ENCODE measurements around the gene KLHL29. TPM values are rescaled to one million over a fixed set of nuclear protein-coding genes. Genes with fewer than 3 reads are reported as not detected.

KLHL29 gene
- total and polyA plus RNA-seq, 2 experiments from 2014 or later = 1.5 to 6.5 TPM

GRCh38 chr2:23559561-23560239 is 174.7 kb downstream of the KLHL29 start:
- ATAC-seq (no peak), DNase-seq (ENCODE audit: low spot score) (no peak)
- Mint-ChIP-seq H3K36me3 (ENCODE audit: low read depth) (no peaks in the 10 kb centered on the region), H3K27ac (no peak overlapping the region), H3K4me1 (peaks cover 5% of the 10 kb centered on the region; the same call in 1 of the 3 replicates), H3K4me3 (no peak overlapping the region), H3K9me3 (no peaks in the 10 kb centered on the region), H3K27me3 (ENCODE audit: insufficient read depth, low read depth, poor library complexity) (peaks cover 6% of the 10 kb centered on the region)
- Histone ChIP-seq H3K27me3 (ENCODE audit: insufficient read depth) (no peaks in the 10 kb centered on the region), H3K4me2 (no peak overlapping the region), H3K79me2 (replicated peaks; ENCODE audit: insufficient read depth) (no peaks in the 10 kb centered on the region), H4K20me1 (replicated peaks; ENCODE audit: insufficient read depth) (no peaks in the 10 kb centered on the region), H2AFZ (no peak overlapping the region), H3K4me1 (ENCODE audit: insufficient read depth) (no peaks in the 10 kb centered on the region), H3K4me3 (no peak overlapping the region), H3K36me3 (ENCODE audit: insufficient read depth) (no peaks in the 10 kb centered on the region), H3K27ac (ENCODE audit: low read depth) (no peak overlapping the region), H3K9me2 (ENCODE audit: insufficient read depth) (no peaks in the 10 kb centered on the region), H3F3A (replicated peaks; ENCODE audit: low read depth) (no peaks in the 10 kb centered on the region)
- TF ChIP-seq POLR2AphosphoS5 (IDR thresholded peaks at IDR 0.05; ENCODE audit: low read depth) (no peak), ZNF331 (CRISPR knock-in tag; IDR thresholded peaks at IDR 0.05; ENCODE audit: low read depth) (no peak), STAT1 (IDR thresholded peaks at IDR 0.05; ENCODE audit: unreplicated experiment) (no peak), CREB1 (CRISPR knock-in tag; IDR thresholded peaks at IDR 0.05; ENCODE audit: low read depth) (no peak), EZH2phosphoT487 (IDR thresholded peaks at IDR 0.05; ENCODE audit: unreplicated experiment) (no peak), ZNF114 (CRISPR knock-in tag; IDR thresholded peaks at IDR 0.05) (no peak), EZH2 (IDR thresholded peaks at IDR 0.05; ENCODE audit: low read depth, unreplicated experiment) (no peak), NANOG (IDR thresholded peaks at IDR 0.05; ENCODE audit: borderline replicate concordance) (no peak), JUNB (IDR thresholded peaks at IDR 0.05; ENCODE audit: unreplicated experiment) (no peak), REST (IDR thresholded peaks at IDR 0.05; ENCODE audit: unreplicated experiment) (no peak)
- TF ChIP-seq, protein P1, sequence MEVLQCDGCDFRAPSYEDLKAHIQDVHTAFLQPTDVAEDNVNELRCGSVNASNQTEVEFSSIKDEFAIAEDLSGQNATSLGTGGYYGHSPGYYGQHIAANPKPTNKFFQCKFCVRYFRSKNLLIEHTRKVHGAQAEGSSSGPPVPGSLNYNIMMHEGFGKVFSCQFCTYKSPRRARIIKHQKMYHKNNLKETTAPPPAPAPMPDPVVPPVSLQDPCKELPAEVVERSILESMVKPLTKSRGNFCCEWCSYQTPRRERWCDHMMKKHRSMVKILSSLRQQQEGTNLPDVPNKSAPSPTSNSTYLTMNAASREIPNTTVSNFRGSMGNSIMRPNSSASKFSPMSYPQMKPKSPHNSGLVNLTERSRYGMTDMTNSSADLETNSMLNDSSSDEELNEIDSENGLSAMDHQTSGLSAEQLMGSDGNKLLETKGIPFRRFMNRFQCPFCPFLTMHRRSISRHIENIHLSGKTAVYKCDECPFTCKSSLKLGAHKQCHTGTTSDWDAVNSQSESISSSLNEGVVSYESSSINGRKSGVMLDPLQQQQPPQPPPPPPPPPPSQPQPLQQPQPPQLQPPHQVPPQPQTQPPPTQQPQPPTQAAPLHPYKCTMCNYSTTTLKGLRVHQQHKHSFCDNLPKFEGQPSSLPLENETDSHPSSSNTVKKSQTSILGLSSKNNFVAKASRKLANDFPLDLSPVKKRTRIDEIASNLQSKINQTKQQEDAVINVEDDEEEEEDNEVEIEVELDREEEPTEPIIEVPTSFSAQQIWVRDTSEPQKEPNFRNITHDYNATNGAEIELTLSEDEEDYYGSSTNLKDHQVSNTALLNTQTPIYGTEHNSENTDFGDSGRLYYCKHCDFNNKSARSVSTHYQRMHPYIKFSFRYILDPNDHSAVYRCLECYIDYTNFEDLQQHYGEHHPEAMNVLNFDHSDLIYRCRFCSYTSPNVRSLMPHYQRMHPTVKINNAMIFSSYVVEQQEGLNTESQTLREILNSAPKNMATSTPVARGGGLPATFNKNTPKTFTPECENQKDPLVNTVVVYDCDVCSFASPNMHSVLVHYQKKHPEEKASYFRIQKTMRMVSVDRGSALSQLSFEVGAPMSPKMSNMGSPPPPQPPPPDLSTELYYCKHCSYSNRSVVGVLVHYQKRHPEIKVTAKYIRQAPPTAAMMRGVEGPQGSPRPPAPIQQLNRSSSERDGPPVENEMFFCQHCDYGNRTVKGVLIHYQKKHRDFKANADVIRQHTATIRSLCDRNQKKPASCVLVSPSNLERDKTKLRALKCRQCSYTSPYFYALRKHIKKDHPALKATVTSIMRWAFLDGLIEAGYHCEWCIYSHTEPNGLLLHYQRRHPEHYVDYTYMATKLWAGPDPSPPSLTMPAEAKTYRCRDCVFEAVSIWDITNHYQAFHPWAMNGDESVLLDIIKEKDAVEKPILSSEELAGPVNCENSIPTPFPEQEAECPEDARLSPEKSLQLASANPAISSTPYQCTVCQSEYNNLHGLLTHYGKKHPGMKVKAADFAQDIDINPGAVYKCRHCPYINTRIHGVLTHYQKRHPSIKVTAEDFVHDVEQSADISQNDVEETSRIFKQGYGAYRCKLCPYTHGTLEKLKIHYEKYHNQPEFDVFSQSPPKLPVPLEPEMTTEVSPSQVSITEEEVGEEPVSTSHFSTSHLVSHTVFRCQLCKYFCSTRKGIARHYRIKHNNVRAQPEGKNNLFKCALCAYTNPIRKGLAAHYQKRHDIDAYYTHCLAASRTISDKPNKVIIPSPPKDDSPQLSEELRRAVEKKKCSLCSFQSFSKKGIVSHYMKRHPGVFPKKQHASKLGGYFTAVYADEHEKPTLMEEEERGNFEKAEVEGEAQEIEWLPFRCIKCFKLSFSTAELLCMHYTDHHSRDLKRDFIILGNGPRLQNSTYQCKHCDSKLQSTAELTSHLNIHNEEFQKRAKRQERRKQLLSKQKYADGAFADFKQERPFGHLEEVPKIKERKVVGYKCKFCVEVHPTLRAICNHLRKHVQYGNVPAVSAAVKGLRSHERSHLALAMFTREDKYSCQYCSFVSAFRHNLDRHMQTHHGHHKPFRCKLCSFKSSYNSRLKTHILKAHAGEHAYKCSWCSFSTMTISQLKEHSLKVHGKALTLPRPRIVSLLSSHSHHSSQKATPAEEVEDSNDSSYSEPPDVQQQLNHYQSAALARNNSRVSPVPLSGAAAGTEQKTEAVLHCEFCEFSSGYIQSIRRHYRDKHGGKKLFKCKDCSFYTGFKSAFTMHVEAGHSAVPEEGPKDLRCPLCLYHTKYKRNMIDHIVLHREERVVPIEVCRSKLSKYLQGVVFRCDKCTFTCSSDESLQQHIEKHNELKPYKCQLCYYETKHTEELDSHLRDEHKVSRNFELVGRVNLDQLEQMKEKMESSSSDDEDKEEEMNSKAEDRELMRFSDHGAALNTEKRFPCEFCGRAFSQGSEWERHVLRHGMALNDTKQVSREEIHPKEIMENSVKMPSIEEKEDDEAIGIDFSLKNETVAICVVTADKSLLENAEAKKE (CRISPR knock-in tag; IDR thresholded peaks at IDR 0.05) = no peak
- TF ChIP-seq, protein P2, sequence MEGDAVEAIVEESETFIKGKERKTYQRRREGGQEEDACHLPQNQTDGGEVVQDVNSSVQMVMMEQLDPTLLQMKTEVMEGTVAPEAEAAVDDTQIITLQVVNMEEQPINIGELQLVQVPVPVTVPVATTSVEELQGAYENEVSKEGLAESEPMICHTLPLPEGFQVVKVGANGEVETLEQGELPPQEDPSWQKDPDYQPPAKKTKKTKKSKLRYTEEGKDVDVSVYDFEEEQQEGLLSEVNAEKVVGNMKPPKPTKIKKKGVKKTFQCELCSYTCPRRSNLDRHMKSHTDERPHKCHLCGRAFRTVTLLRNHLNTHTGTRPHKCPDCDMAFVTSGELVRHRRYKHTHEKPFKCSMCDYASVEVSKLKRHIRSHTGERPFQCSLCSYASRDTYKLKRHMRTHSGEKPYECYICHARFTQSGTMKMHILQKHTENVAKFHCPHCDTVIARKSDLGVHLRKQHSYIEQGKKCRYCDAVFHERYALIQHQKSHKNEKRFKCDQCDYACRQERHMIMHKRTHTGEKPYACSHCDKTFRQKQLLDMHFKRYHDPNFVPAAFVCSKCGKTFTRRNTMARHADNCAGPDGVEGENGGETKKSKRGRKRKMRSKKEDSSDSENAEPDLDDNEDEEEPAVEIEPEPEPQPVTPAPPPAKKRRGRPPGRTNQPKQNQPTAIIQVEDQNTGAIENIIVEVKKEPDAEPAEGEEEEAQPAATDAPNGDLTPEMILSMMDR (conservative IDR thresholded peaks at IDR 0.05; ENCODE audit: low read depth in 2 of 2) = no peak
- TF ChIP-seq, protein P3, sequence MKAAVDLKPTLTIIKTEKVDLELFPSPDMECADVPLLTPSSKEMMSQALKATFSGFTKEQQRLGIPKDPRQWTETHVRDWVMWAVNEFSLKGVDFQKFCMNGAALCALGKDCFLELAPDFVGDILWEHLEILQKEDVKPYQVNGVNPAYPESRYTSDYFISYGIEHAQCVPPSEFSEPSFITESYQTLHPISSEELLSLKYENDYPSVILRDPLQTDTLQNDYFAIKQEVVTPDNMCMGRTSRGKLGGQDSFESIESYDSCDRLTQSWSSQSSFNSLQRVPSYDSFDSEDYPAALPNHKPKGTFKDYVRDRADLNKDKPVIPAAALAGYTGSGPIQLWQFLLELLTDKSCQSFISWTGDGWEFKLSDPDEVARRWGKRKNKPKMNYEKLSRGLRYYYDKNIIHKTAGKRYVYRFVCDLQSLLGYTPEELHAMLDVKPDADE (IDR thresholded peaks at IDR 0.05) = no peak
